NCI-H146 treated with DMSO at 0.1 percent for 48 hours (cell line): ENCODE results near the gene COX6A1.
"Not testable (repeated sequence)": the region's sequence is repeated elsewhere in the genome, so short reads cannot be mapped to it uniquely, and the experiment has no call there.

Experiments used
- DNase-seq: peaks from one replicate; lab custom pipeline; 2025; ENCODE audit not compliant: unreplicated experiment; lab: John Stamatoyannopoulos, UW

Gene COX6A1

DNA sequence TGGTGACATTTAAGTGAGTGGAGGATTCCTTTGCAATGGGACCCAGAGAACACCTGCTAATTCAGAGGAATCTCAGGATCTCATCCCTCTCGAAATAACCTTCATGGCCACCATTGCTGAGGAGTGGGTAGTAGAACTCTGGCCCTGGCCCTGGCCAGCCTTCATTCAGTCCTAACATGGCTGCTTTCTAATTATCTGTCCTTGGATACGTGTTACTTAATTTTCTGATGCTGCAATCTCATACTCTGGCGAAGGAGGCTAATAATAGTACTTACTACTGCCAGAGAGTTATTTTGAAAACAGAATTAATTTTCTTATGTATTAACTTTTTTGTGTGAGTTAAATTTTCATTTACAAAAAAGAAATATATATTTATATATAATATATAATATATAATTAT, 12.1 kb upstream of the COX6A1 start:
- DNase-seq, result no peak

DNA sequence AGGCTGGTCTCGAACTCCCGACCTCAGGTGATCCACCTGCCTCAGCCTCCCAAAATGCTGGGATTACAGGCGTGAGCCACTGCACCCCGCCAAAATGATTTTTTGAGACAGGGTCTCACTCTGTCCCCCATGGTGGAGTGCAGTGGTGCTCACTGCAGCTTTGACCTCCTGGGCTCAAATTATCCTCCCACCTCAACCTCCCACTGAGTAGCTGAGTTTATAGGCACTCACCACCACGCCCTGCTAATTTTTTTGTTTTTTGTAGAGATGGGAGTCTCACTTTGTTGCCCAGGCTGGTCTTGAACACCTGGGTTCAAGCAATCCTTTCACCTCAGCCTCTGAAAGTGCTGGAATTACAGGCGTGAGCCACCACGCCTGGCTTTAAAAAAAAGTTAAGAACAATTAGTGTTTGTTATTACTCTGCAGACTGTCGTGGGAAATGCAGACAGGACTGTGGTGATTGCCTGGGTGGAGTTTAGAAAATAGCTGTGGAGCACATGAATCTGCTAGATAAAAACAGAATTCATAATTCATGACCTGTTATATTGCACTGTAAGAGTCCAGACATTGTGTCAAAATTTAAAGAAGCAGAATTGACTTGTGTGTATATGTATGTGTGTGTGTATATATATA, 9.2 kb upstream of the COX6A1 start:
- no peak for DNase-seq

GRCh38 chr12:120429368-120429767, 8.5 kb upstream of the COX6A1 start:
- DNase-seq, result no peak

DNA sequence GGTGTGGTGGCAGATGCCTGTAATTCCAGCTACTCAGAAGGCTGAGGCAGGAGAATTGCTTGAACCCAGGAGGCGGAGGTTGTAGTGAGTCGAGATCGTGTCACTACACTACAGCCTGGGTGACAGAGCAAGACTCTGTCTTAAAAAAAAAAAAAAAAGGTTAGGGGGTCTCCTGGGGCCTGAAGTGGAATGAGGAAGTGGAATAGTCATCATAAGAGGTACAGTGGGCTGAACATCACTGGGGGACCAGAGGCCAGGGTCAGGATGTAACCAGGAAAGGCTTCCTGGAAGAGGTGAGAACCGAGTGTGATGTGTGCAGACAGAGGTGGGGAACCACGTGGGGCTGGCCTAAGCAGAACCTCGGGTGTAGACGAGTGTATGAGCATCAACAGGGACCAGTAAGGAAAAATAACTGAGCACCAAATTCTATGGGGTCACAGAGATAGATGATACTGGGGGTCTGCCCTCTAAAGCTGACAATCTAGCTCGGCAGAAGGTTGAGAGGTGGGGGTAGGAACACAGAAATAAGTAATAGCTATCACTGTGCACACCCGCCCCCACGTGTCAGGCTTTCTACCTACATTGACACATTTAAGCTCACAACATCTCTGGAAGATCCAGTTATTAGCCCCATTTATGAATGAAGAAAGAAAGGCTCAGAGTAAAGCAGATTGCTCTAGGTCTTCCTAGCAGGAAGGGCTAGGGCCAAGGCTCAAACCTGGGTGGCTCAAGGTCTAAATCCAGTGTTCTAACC, 5.0 kb upstream of the COX6A1 start:
- no peak for DNase-seq

- no peak for DNase-seq
These were observed 734 bp downstream of the COX6A1 start for GRCh38 chr12:120438495-120439198.

GRCh38 chr12:120439646-120440247, 1.8 kb downstream of the COX6A1 start:
- DNase-seq, result peak; percentile 33

GRCh38 chr12:120444676-120445075, 6.8 kb downstream of the COX6A1 start:
- DNase-seq, result no peak

DNA sequence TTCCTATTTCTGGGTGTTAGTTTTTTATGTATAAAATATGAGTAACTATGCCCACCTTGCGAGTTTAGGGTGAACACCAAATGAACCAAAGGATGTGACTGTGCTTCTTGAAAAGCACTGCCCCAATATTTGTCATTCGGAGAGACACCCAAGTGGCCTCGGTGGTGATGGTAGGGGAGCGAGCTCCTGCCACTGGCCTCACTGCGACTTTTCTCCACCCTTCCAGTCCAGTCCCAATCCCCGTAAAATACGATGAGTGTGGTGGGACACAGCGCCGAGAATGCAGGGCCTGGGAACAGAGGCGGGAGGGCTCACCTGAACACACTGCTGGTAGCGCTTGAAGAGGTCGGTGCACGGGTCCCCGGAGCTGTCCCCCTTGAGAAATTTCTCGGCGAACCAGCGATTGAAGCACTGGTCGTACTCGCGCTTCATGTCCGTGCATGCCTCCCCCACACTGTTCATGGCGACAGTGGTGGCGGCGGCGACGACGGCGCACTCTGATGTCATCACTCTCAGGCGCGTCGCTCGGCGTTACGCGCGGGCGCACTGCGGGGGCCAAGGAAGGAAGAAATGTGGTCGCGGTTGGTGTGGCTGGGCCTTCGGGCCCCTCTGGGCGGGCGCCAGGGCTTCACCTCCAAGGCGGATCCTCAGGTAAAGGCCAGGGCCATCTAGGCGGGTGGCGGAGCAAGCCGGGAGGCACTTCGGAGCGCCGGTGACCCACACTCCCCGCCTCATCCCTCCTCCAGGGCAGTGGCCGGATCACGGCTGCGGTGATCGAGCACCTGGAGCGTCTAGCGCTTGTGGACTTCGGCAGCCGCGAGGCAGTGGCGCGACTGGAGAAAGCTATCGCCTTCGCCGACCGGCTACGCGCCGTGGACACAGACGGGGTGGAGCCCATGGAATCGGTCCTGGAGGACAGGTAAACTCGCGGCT, 8.3 kb downstream of the COX6A1 start, which contains the start of the genes GATC and TRIAP1:
GATC (plus strand) TSS at position 534 of the 933 bp plus-strand sequence; CDS start at position 571, 37 bp downstream.
TRIAP1 (minus strand) TSS at position 474 of the 933 bp plus-strand sequence; CDS start at position 462, 12 bp downstream.
- DNase-seq, result peak; percentile 55

GRCh38 chr12:120446844-120447178, 8.9 kb downstream of the COX6A1 start:
- not testable (repeated sequence) for DNase-seq

- DNase-seq, result no peak
These were observed 10.1 kb downstream of the COX6A1 start for GRCh38 chr12:120447992-120448391.

DNA sequence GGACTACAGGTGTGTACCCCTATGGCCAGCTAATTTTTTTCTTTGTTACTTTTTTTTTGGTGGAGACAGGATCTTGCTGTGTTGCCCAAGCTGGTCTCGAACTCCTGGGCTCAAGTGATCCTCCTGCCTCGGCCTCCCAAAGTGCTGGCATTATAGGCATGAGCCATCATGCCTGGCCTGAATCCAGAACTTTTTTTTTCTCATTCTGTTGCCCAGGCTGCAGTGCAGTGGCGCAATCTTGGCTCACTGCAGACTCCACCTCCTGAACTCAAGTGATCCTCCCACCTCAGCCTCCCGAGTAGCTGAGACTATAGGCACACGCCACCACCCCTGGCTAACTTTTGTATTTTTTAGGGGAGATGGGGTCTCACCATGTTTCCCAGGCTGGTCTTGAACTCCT, 14.6 kb downstream of the COX6A1 start:
- not testable (repeated sequence) for DNase-seq

DNA sequence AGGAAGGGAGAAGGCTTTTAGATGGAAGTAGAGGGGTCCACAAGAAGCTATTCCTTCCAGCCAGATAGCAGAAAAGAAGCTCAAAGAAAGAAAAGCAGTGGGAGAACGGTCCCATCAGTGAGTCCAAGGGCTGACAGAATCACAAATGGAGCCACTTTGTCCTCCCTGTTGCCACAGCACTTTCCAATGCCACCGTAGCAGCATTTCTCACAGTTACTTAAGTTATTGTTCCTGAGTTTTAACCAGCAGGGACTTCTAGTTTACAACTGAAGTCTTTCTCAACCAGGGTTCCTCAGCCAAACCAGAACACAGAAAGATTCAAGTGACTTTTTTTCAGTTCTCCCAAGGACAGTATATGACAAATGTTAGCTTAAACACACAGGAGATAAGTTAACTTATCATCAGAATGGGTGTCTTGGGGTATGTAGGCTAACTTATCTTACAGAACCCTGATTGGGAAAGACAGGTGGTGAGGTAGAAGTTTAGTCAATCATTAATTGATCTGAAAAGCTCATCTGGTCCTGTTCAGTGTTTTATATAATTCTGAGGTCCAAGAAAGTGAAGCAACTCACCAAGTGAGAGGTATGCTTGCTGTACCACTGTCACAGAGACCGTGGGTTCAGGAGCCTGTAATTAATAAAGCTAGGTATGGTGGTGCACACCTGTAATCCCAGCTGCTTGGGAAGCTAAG, 15.3 kb downstream of the COX6A1 start:
- no peak for DNase-seq

GRCh38 chr12:120453977-120454376, 16.1 kb downstream of the COX6A1 start:
- DNase-seq, result no peak

GRCh38 chr12:120455302-120455701, 17.4 kb downstream of the COX6A1 start:
- no peak for DNase-seq

DNA sequence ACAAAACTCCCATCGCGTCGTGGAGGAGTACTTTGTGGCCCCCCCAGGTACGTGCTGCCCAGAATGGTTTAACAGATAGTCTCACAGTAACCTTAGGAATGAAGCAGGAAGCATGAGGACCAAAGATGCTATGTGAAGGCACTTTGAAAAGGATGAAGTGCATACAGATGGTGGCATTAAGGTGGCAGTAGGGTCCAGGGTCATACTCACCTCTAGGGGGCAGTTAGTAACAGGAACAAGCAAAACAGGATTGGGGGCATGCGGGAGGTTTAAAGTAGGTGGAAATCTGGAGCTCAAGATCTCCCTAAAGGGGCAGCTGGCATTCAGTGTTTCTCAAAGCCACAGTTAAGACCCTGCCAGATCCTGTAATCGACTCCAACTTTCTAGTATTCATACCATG, 19.2 kb downstream of the COX6A1 start:
- DNase-seq, result no peak

DNA sequence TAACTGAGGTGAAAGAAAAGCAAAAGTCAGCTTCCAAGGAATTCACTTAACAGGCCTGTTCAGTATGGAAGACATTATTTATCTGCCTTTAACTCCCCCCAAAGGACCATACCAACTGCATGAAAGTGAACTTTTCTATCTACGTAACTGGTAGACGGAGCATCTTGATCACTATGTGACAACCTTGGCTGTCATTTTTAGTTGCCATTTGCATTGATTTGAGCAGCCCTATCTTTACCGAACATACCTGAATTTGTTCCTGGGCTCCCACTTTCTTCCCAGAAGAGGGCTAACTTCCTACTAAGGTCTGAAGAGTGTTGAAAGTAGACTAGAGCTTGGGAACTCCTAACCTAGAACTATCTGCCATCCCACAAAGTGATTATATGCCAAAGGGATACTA, 22.2 kb downstream of the COX6A1 start:
- DNase-seq, result no peak

GRCh38 chr12:120462099-120462640, 24.3 kb downstream of the COX6A1 start:
- no peak for DNase-seq

- DNase-seq, result no peak
These were observed 25.8 kb downstream of the COX6A1 start for GRCh38 chr12:120463712-120464111.

- DNase-seq, result no peak
These were observed 27.8 kb downstream of the COX6A1 start for GRCh38 chr12:120465756-120466155.
